Kasumi-1 (cell line): Measurements from ENCODE around the gene STRIT1.
A peak's percentile ranks its signal among the peaks of the same experiment; 100 is the strongest.

Source experiments
- DNase-seq, 2 experiments: peaks; one replicate each; lab custom pipeline; 2025; lab: John Stamatoyannopoulos, UW

The STRIT1 gene

GRCh38 chr3:155293516-155293915 is at the start of gene STRIT1:
STRIT1 (minus strand) TSS chr3:155293683.
- DNase-seq: no peak

- no peak for DNase-seq
Observed at GRCh38 chr3:155342344-155342743, 48.9 kb upstream of the STRIT1 start.

GRCh38 chr3:155339052-155339451 is 45.6 kb upstream of the STRIT1 start:
- no peak for DNase-seq

DNA sequence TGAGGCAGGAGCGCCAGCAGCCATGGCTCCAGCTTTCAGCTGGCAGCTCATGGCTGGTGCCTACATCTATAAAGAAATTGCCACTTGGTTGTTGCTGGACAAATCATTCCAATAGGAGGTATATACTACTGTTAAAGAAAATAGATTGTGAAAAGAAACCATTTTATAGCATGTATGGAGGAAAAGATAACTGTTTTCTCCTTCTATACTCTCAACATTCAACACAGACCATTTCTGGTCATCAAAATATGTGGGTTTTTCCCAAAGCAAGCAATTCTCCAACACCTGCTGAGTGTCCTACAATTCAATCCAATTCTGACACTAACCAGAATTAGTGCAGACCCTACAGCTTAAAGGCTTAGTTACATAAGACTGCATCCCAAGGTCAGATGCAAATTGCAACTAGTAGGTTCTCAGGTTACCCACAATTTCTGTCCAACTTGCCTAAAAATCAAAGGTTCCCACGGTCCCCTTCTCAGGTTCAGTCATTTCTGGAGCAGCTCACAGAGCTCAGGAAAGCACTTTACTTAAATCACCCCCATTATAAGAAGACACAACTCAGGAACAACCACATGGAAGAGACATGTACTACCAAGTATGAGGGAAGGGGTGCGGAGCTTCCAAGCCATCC is 42.4 kb upstream of the STRIT1 start:
- DNase-seq: no peak

GRCh38 chr3:155334914-155335723 is 41.6 kb upstream of the STRIT1 start:
- DNase-seq: peak; percentile 96 to 97

DNA sequence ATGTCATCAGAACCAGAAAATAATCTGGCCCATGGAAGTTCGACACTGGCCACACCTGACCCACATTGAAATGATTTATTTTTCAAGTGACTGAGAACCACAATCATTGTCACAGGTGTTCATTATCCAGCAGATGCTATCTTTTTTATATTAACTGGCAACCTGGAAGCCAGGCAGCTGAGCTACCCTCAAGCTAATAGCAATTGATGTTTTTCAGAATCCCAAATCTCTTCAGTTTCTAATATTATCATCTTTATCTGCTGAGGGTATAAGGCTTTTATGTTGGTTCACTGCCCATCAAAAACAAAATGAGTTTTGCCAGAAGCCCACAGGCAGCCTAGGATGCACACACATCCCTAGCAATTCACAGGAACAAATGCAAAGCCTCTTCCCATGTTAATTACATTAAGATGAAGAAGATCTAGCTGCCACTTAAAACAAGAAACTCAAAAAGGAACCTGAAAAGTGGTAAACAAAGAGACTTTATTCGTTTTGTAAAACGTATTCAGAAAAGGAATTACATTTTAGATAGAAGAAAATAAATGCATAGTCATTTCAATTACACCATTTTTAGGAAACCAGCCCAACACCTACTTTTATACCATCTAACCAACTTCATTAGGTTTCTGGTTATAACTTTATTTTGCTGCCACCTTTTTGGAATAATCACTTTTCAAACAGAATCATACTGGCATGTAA is 40.9 kb upstream of the STRIT1 start:
- DNase-seq: no peak

GRCh38 chr3:155332716-155333115 is 39.2 kb upstream of the STRIT1 start:
- no peak for DNase-seq

DNA sequence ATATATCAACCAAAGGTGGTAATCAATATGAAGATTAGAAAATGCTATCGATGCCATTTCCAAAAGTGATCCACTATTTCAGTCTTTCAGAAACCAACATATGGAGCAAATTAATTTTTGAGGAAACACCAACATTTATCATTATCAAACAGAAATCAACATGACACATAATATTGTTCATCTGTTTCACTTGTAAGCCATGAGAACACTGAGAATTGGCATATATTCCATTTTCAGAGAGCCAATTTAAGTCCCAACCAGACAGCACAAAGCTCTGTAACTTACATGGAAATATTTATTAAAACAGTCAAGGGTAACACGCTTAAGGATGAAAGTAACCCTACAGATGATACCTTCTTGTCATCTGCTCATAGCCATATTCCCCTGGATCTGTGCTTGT is 37.6 kb upstream of the STRIT1 start:
- DNase-seq: no peak

GRCh38 chr3:155330370-155330769 is 36.9 kb upstream of the STRIT1 start:
- no peak for DNase-seq

GRCh38 chr3:155329513-155330048 is 36.1 kb upstream of the STRIT1 start:
- no peak for DNase-seq

DNA sequence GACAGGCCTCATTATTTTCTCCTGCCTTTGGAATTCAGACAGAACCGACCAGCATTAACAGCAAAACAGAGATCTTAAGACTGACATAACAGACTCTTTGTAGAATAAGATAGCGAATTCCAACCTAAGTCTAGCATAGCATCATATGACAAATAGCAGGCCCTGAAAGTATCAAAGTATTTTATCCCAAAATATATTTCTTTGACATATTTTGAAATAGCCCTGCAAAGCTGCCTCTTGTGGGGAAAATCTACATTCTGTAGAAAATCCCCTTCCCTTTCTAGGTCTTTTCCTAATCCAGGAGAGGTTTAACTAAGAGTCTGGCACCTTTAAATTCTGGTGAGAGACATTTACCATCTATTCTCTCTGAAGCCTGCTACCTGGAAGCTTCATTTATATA is 34.4 kb upstream of the STRIT1 start:
- DNase-seq: no peak

GRCh38 chr3:155327430-155327829 is 33.9 kb upstream of the STRIT1 start:
- no peak for DNase-seq

DNA sequence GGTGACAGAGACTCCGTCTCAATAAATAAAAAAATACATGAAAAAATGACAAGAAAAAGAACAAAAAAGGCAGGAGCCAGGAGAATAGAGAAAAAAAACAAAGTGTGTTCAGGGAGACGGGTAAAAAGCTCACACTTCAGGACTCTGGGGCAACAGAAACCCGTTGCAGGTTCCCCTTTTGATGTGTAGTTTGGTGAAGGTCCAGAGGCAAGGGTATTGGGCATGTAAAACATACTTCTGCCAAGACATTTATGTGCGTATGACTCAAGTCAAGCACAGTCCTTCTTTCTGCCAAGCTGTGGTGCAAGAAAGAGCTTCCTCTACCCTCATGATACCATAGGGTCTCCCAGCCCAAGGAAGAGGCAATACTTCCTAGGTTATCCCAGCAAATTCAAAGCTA is 33.4 kb upstream of the STRIT1 start:
- no peak for DNase-seq

GRCh38 chr3:155326244-155326643 is 32.8 kb upstream of the STRIT1 start:
- DNase-seq: peak in 1 of 2 experiments; percentile 7

DNA sequence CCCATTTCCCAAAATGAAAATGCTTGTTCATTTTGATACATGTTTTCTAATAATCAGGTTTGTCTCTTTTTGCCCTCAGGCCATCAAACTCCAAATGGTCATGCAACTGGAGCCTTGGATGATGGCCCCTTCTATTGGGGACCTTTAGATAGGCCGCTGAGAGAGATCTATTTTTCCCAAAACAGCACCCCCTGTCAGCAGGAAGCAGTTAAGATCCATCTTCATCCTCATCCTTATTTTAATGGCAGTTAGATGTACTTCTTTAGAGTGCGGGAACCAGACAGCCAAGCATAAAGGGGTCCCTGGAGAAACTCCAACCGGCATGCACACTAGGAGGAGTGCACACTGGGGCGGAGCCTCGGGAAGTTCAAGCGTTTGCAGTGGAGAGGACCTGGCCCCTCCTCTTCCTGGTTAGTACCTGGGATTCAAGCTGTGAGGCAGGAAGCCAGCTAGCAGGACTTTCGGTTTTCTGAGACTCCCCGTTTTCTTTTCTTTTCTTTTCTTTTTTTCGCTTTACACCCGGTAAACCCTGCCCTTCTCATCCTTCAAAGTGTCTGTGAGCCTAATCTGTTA is 31.9 kb upstream of the STRIT1 start:
- no peak for DNase-seq

- DNase-seq: peak; percentile 75 to 81
Observed at GRCh38 chr3:155323063-155323666, 29.7 kb upstream of the STRIT1 start.

DNA sequence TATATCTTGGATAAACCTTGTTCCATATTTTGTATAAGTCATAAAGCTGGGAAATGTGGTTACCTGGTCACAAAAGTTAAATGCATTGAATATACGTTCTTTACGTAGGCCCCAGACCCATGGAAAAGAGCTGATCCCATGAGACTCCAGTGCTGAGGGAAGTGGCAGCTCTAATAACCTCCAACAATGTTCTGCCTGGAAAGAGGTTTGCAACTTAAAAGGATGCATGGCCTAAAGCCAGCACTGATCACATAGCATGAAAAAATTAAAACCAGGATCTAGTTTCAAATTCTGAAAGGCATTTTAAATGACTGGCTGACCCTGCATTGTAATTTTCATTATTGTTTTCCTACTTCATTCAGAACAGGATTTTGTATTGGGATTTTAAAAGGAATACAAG is 27.9 kb upstream of the STRIT1 start:
- DNase-seq: no peak

DNA sequence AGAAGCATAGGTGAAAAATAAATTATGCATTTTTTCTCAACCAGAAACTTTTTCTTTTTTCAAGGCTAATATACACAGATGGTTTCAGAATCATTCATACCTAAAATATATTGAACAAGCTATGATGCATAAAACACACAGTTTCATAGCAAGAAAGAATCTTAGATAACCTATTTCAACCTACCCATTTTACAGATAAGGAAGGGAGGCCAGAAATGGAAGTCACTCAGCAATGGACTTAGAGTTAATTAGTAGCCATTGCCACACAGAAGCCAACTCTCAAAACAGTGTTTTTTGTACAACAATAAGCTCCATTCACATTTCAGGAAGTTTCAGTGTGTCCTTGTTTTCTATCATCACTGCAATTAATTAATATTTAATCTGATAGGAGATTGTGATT is 27.5 kb upstream of the STRIT1 start:
- no peak for DNase-seq

- no peak for DNase-seq
Observed at GRCh38 chr3:155318740-155319139, 25.3 kb upstream of the STRIT1 start.

- no peak for DNase-seq
Observed at GRCh38 chr3:155317211-155317610, 23.7 kb upstream of the STRIT1 start.

- DNase-seq: no peak
Observed at GRCh38 chr3:155316426-155316825, 22.9 kb upstream of the STRIT1 start.

DNA sequence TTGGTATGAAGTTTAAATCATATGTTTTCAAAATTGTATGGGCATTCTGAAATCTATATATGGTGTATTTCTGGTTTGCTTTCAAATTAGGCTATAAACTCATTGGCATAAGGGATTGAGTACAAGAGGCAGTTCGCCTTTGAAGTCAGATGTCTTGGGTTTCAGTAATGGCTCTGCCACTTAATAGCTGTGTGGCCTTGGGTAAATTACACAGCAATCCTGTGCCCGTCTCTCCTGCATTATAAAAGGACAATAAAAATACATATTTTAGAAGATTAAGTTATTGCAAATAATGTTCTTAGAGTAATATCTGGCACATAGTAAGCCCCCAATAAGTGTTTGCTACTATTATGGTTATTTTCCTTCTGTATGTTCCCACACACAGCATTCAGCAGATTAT is 20.4 kb upstream of the STRIT1 start:
- no peak for DNase-seq
